HepG2 (cell line): ENCODE data around the gene CREBRF. TPM values are rescaled to one million over a fixed set of nuclear protein-coding genes. Genes with fewer than 3 reads are reported as not detected.

Experiments
- GABPA ChIP-seq, 2 experiments: IDR thresholded peaks; 2 replicates each; pipeline ENCODE4 v1.6.1; 2011 to 2016; ENCODE audit warnings: low read depth in 2 of 2, low read length in 1 of 2, missing biosample characterization in 1 of 2, missing genetic modification characterization in 1 of 2
- IRX3 ChIP-seq: sonication (generic); formaldehyde crosslinking; IDR thresholded peaks from 2 replicates; pipeline ENCODE4 v1.8.1; 2023; ENCODE audit warnings: mild to moderate bottlenecking, low read depth, missing genetic modification reagents, borderline replicate concordance
- KAT7 ChIP-seq: IDR thresholded peaks from 2 replicates; pipeline ENCODE4 v1.6.1; 2018; ENCODE audit warnings: borderline replicate concordance, missing compliant biosample characterization
- LRRFIP1 ChIP-seq: sonication (generic); formaldehyde crosslinking; conservative IDR thresholded peaks from 2 replicates; pipeline ENCODE4 v1.4.0; 2020; ENCODE audit warnings: missing genetic modification reagents
- MED13 ChIP-seq: sonication (generic); formaldehyde crosslinking; IDR thresholded peaks from 2 replicates; pipeline ENCODE4 v1.5.0; 2020; ENCODE audit warnings: missing genetic modification reagents
- UBTF ChIP-seq: sonication (generic); formaldehyde crosslinking; IDR thresholded peaks from 2 replicates; pipeline ENCODE4 v1.4.0; 2020; ENCODE audit warnings: mild to moderate bottlenecking, missing genetic modification reagents
- ZBED4 ChIP-seq: sonication (generic); formaldehyde crosslinking; IDR thresholded peaks from 2 replicates; pipeline ENCODE4 v1.4.0; 2020; ENCODE audit warnings: missing genetic modification reagents, borderline replicate concordance
- ZFP62 ChIP-seq: sonication (generic); formaldehyde crosslinking; IDR thresholded peaks from 2 replicates; pipeline ENCODE4 v1.4.0; 2020; ENCODE audit warnings: missing genetic modification reagents
- ZFY ChIP-seq: sonication (generic); formaldehyde crosslinking; IDR thresholded peaks from 2 replicates; pipeline ENCODE4 v1.4.0; 2020; ENCODE audit warnings: missing genetic modification reagents
- ZHX2 ChIP-seq, 2 experiments: sonication (generic) in 1 of 2; formaldehyde crosslinking in 1 of 2; IDR thresholded peaks; 2 replicates each; pipeline versions ENCODE4 v1.6.1 to v1.9.0; 2014 to 2022; ENCODE audit warnings: antibody characterized with exemption in 1 of 2, borderline replicate concordance in 1 of 2, inconsistent platforms in 1 of 2, low read depth in 1 of 2, missing genetic modification reagents in 1 of 2
- ZNF331 ChIP-seq: sonication (generic); formaldehyde crosslinking; IDR thresholded peaks from 2 replicates; pipeline ENCODE4 v1.4.0; 2020; ENCODE audit warnings: missing genetic modification reagents
- polyA plus RNA-seq, 8 experiments: library from polyadenylated mRNA; depleted of rRNA in 3 of 8; stranded (reverse) in 7 of 8; unstranded in 1 of 8; fragments of >200 nt; fragmentation: Illumina TruSeq in 4 of 8; extraction: Trizol in 4 of 8; gene quantifications; 2 replicates each; pipeline versions ENCODE4 v1.2.1 to v1.2.3, GENCODE V29; 2011 to 2016; ENCODE audit warnings: low read depth in 4 of 8, missing spikeins in 1 of 8, mixed read lengths in 1 of 8; ENCODE audit not compliant: insufficient read depth in 1 of 8
- total RNA-seq, 5 experiments: library from RNA; depleted of rRNA; stranded (reverse); fragments of >200 nt; fragmentation: Illumina TruSeq; extraction: Trizol; gene quantifications; 2 replicates each; pipeline ENCODE4 v1.2.3, GENCODE V29; 2016; ENCODE audit warnings: low read depth in 1 of 5

CREBRF gene
- total and polyA plus RNA-seq, 2 of the 13 experiments (the other 11 are each of a cell fraction or from before 2014, with no cell fraction given): 4.5 to 10.2 TPM

- TF ChIP-seq UBTF (CRISPR knock-in tag): peak; percentile 24; the same call in 1 of the 2 replicates
- TF ChIP-seq ZFY (CRISPR knock-in tag): peak; percentile 67
- TF ChIP-seq LRRFIP1 (CRISPR knock-in tag): no peak
- peak; percentile 36; the same call in 1 of the 2 replicates for TF ChIP-seq ZNF331 (CRISPR knock-in tag)
- TF ChIP-seq ZHX2 (IDR thresholded peaks at IDR 0.05; ENCODE audit: low read depth): peak; percentile 74
- TF ChIP-seq ZHX2 (CRISPR knock-in tag; IDR thresholded peaks at IDR 0.05; ENCODE audit: borderline replicate concordance): no peak
- TF ChIP-seq GABPA (IDR thresholded peaks at IDR 0.05; ENCODE audit: low read depth, low read length): peak; percentile 61
- TF ChIP-seq GABPA (CRISPR knock-in tag; IDR thresholded peaks at IDR 0.05; ENCODE audit: low read depth): peak; percentile 84
- TF ChIP-seq KAT7 (CRISPR knock-in tag): peak; percentile 75; the same call in 1 of the 2 replicates
- TF ChIP-seq ZBED4: peak; percentile 77; the same call in 1 of the 2 replicates
- no peak for TF ChIP-seq MED13 (CRISPR knock-in tag)
- no peak for TF ChIP-seq ZFP62 (CRISPR knock-in tag)
- TF ChIP-seq IRX3 (CRISPR knock-in tag): 0 out of 2 replicates have a peak, but pooled peaks have one; percentile 31
Observed at GRCh38 chr5:173057062-173057924, 1.1 kb downstream of the CREBRF start (continued).
